ENCODE measurements around the gene ASCC2. TPM values are rescaled to one million over a fixed set of nuclear protein-coding genes. Genes with fewer than 3 reads are reported as not detected.

ASCC2 gene
- total and polyA plus RNA-seq, 2 of the 4 experiments (the other 2 are of a cell fraction), result 40.0 to 62.2 TPM

GRCh38 chr22:29755889-29756288 lies 82.2 kb downstream of the ASCC2 start:
- no peak overlapping the region for H2AK5ac ChIP-seq (ENCODE audit: low read depth, low read length)
- H3K9me1 ChIP-seq (ENCODE audit: insufficient read depth, low read length), result peaks cover 6% of the 10 kb centered on the region; the same call in 1 of the 2 replicates
- dilution Hi-C loops (cut with HindIII; ENCODE audit: low sequenced_read_pairs, unreplicated experiment) (no loop called here), in situ Hi-C loops (cut with MboI; ENCODE audit: low sequenced_read_pairs) (no loop called here), intact Hi-C loops (cut with micrococcal nuclease) (no loop called here)
- BruUV-seq (replicated peaks), result no TSS peak
- no peak overlapping the region for H3K56ac ChIP-seq (ENCODE audit: extremely low read depth, insufficient read depth, low read length)
- no peak overlapping the region for H3K4me3 ChIP-seq (ENCODE audit: insufficient read depth, low read depth, low read length)
- no peak overlapping the region for H2BK15ac ChIP-seq (ENCODE audit: low read depth, low read length)
- H3K14ac ChIP-seq (replicated peaks; ENCODE audit: low read depth, low read length), result no peak overlapping the region
- ChIA-PET POLR2A (ENCODE audit: unreplicated experiment) (no interaction called here), CTCF (no interaction called here)
- ATAC-seq (ENCODE audit: low read depth), result no peak
- H4K8ac ChIP-seq (ENCODE audit: low read depth in 2 of 2, low read length in 2 of 2), result no peak overlapping the region
- H2AFZ ChIP-seq (replicated peaks; ENCODE audit: low read length, poor library complexity), result no peak overlapping the region
- no peak overlapping the region for H3K18ac ChIP-seq (ENCODE audit: low read depth, low read length)
- no peak overlapping the region for H2AK9ac ChIP-seq (replicated peaks; ENCODE audit: low read depth, low read length, poor library complexity)
- no peak overlapping the region for H4K5ac ChIP-seq (ENCODE audit: low read depth, low read length)
- H3K36me3 ChIP-seq (ENCODE audit: control insufficient read depth, insufficient read depth, low read length), result 0 out of 2 replicates have a peak, but pooled peaks cover 2% of the 10 kb centered on the region
- H2BK120ac ChIP-seq (ENCODE audit: low read depth, low read length), result no peak overlapping the region
- 85% methylated on average over 7 of the region's 9 CpGs; no CpG with 5 or more reads in 1 of the 2 experiments for WGBS, 2 experiments (ENCODE audit: extremely low coverage in 2 of 2, insufficient read length in 1 of 2)
- no peaks in the 10 kb centered on the region; the same call in 1 of the 2 replicates for H4K20me1 ChIP-seq (ENCODE audit: insufficient read depth, low read length)
- H3K4me1 ChIP-seq (ENCODE audit: control insufficient read depth, insufficient read depth, low read length), result no peaks in the 10 kb centered on the region
- H3K27me3 ChIP-seq (ENCODE audit: control insufficient read depth, insufficient read depth, low read length), result no peaks in the 10 kb centered on the region
- H3K9me3 ChIP-seq (ENCODE audit: control insufficient read depth, insufficient read depth, low read length), result no peaks in the 10 kb centered on the region
- DNase-seq, result no peak
- no peak overlapping the region for H3K27ac ChIP-seq (ENCODE audit: insufficient read depth, low read length)
- no peak overlapping the region for H3K23ac ChIP-seq (ENCODE audit: low read depth, low read length)
- no peak overlapping the region for H2BK20ac ChIP-seq (ENCODE audit: low read depth, low read length)
- H2BK5ac ChIP-seq (ENCODE audit: low read depth, low read length, poor library complexity, severe bottlenecking), result no peak overlapping the region
- TF ChIP-seq POLR2A (IDR thresholded peaks at IDR 0.05; ENCODE audit: low read depth, low read length) (no peak), NFE2L2 (IDR thresholded peaks at IDR 0.05; ENCODE audit: low read depth, low read length) (no peak), CTCF (conservative IDR thresholded peaks at IDR 0.05; ENCODE audit: low read depth, low read length) (no peak), BHLHE40 (IDR thresholded peaks at IDR 0.05; ENCODE audit: low read depth, low read length) (no peak), CEBPB (IDR thresholded peaks at IDR 0.05; ENCODE audit: low read depth, low read length) (no peak), FOS (IDR thresholded peaks at IDR 0.05; ENCODE audit: low read depth, low read length) (no peak), MAFK (IDR thresholded peaks at IDR 0.05; ENCODE audit: low read depth, low read length) (no peak), MAZ (IDR thresholded peaks at IDR 0.05; ENCODE audit: borderline replicate concordance, low read depth, low read length) (no peak), RFX5 (IDR thresholded peaks at IDR 0.05; ENCODE audit: low read depth, low read length) (no peak), ELK1 (IDR thresholded peaks at IDR 0.05; ENCODE audit: borderline replicate concordance, low read depth, low read length) (no peak), CHD1 (IDR thresholded peaks at IDR 0.05; ENCODE audit: low read depth, low read length) (no peak), USF2 (IDR thresholded peaks at IDR 0.05; ENCODE audit: low read depth, low read length) (no peak), RCOR1 (IDR thresholded peaks at IDR 0.05; ENCODE audit: insufficient replicate concordance, low read length) (no peak), SMC3 (IDR thresholded peaks at IDR 0.05; ENCODE audit: low read depth, low read length) (no peak), RAD21 (IDR thresholded peaks at IDR 0.05; ENCODE audit: low read length) (no peak), MXI1 (IDR thresholded peaks at IDR 0.05; ENCODE audit: borderline replicate concordance, low read depth, low read length) (no peak)
- no peak overlapping the region for H3K9ac ChIP-seq (ENCODE audit: low read depth, low read length)
- H3K4ac ChIP-seq (ENCODE audit: low read depth, low read length), result no peak overlapping the region
- no peak overlapping the region for H3K4me2 ChIP-seq (ENCODE audit: low read depth, low read length)
- H3K79me1 ChIP-seq (ENCODE audit: low read depth in 1 of 2, low read length in 2 of 2), result peaks cover 5 to 20% of the 10 kb centered on the region in 2 experiments; a peak in 3 of 4 replicates
- no peak overlapping the region for H4K91ac ChIP-seq (ENCODE audit: insufficient read depth, low read depth, low read length)

Measured in IMR-90 (cell line).